ENCODE results near the gene HOXB2.
A peak's percentile ranks its signal among the peaks of the same experiment; 100 is the strongest.

The HOXB2 gene

GRCh38 chr17:48553190-48553547 is 8.3 kb upstream of the HOXB2 start:
- no peak for DNase-seq (ENCODE audit: low read depth in 2 of 3, low spot score in 1 of 3)

- no peak for DNase-seq (ENCODE audit: low read depth in 2 of 3, low spot score in 1 of 3)
Measured at GRCh38 chr17:48552466-48553189, 7.7 kb upstream of the HOXB2 start.

- no peak for DNase-seq (ENCODE audit: low read depth in 2 of 3, low spot score in 1 of 3)
Measured at GRCh38 chr17:48551596-48552465, 6.9 kb upstream of the HOXB2 start.

GRCh38 chr17:48551214-48551555 is 6.3 kb upstream of the HOXB2 start:
- DNase-seq (ENCODE audit: low read depth in 2 of 3, low spot score in 1 of 3) = no peak

- no peak for DNase-seq (ENCODE audit: low read depth in 2 of 3, low spot score in 1 of 3)
Measured at GRCh38 chr17:48550502-48551213, 5.7 kb upstream of the HOXB2 start.

GRCh38 chr17:48549914-48550501 is 5.1 kb upstream of the HOXB2 start:
- no peak for DNase-seq (ENCODE audit: low read depth in 2 of 3, low spot score in 1 of 3)

GRCh38 chr17:48549281-48549630 is 4.3 kb upstream of the HOXB2 start:
- no peak for DNase-seq (ENCODE audit: low read depth in 2 of 3, low spot score in 1 of 3)

GRCh38 chr17:48548523-48549280 is 3.8 kb upstream of the HOXB2 start:
- no peak for DNase-seq (ENCODE audit: low read depth in 2 of 3, low spot score in 1 of 3)

- peak in 1 of 3 donors; percentile 27 for DNase-seq (ENCODE audit: low read depth in 2 of 3, low spot score in 1 of 3)
Measured at GRCh38 chr17:48547808-48548522, 3.1 kb upstream of the HOXB2 start.

GRCh38 chr17:48546924-48547807 is 2.3 kb upstream of the HOXB2 start:
- DNase-seq (ENCODE audit: low read depth in 2 of 3, low spot score in 1 of 3) = no peak

- no peak for DNase-seq (ENCODE audit: low read depth in 2 of 3, low spot score in 1 of 3)
Measured at GRCh38 chr17:48546137-48546923, 1.4 kb upstream of the HOXB2 start.

GRCh38 chr17:48545539-48545938 is 630 bp upstream of the HOXB2 start:
- DNase-seq (ENCODE audit: low read depth in 2 of 3, low spot score in 1 of 3) = no peak

- peak in 1 of 3 donors; percentile 23 for DNase-seq (ENCODE audit: low read depth in 2 of 3, low spot score in 1 of 3)
Measured at GRCh38 chr17:48544349-48545021, 424 bp downstream of the HOXB2 start.

GRCh38 chr17:48543854-48544348 is 1.0 kb downstream of the HOXB2 start:
- DNase-seq (ENCODE audit: low read depth in 2 of 3, low spot score in 1 of 3) = peak in 2 of 3 donors; percentile 27 to 43

GRCh38 chr17:48543107-48543853 is 1.6 kb downstream of the HOXB2 start:
- DNase-seq (ENCODE audit: low read depth in 2 of 3, low spot score in 1 of 3) = peak in 2 of 3 donors; percentile 39 to 46

GRCh38 chr17:48542698-48543106 is 2.2 kb downstream of the HOXB2 start:
- no peak for DNase-seq (ENCODE audit: low read depth in 2 of 3, low spot score in 1 of 3)

- DNase-seq (ENCODE audit: low read depth in 2 of 3, low spot score in 1 of 3) = no peak
Measured at GRCh38 chr17:48542114-48542656, 2.7 kb downstream of the HOXB2 start.
